Lung microvascular endothelial cell (primary cell): Measurements from ENCODE around the gene RTN4RL1. TPM values are rescaled to one million over a fixed set of nuclear protein-coding genes. Genes with fewer than 3 reads are reported as not detected.

Source experiments
- DNase-seq, 2 donors: peaks; one replicate each; pipeline versions ENCODE4 v3.0.0 to v3.0.0-alpha.2; 2010; ENCODE audit warnings: low read depth in 2 of 2
- total RNA-seq: library from RNA; depleted of rRNA; stranded (reverse); fragments of >200 nt; gene quantifications from 2 replicates; pipeline ENCODE4 v1.2.1, GENCODE V29; 2014

Gene RTN4RL1
- total RNA-seq, 1 donor from 2014 or later: 0.40 TPM

- no peak for DNase-seq
Measured at GRCh38 chr17:2059547-2060384, 34.6 kb upstream of the RTN4RL1 start.

- peak; percentile 40 to 72 for DNase-seq
Measured at GRCh38 chr17:2058586-2059546, 33.7 kb upstream of the RTN4RL1 start.

DNA sequence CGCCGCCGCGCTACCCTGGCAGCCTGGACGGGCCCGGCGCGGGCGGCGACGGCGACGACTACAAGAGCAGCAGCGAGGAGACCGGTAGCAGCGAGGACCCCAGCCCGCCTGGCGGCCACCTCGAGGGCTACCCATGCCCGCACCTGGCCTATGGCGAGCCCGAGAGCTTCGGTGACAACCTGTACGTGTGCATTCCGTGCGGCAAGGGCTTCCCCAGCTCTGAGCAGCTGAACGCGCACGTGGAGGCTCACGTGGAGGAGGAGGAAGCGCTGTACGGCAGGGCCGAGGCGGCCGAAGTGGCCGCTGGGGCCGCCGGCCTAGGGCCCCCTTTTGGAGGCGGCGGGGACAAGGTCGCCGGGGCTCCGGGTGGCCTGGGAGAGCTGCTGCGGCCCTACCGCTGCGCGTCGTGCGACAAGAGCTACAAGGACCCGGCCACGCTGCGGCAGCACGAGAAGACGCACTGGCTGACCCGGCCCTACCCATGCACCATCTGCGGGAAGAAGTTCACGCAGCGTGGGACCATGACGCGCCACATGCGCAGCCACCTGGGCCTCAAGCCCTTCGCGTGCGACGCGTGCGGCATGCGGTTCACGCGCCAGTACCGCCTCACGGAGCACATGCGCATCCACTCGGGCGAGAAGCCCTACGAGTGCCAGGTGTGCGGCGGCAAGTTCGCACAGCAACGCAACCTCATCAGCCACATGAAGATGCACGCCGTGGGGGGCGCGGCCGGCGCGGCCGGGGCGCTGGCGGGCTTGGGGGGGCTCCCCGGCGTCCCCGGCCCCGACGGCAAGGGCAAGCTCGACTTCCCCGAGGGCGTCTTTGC is 32.8 kb upstream of the RTN4RL1 start:
- peak; percentile 33 to 46 for DNase-seq

DNA sequence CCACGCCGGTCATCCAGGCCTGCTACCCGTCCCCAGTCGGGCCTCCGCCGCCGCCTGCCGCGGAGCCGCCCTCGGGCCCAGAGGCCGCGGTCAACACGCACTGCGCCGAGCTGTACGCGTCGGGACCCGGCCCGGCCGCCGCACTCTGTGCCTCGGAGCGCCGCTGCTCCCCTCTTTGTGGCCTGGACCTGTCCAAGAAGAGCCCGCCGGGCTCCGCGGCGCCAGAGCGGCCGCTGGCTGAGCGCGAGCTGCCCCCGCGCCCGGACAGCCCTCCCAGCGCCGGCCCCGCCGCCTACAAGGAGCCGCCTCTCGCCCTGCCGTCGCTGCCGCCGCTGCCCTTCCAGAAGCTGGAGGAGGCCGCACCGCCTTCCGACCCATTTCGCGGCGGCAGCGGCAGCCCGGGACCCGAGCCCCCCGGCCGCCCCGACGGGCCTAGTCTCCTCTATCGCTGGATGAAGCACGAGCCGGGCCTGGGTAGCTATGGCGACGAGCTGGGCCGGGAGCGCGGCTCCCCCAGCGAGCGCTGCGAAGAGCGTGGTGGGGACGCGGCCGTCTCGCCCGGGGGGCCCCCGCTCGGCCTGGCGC is 32.1 kb upstream of the RTN4RL1 start:
- DNase-seq: no peak

DNA sequence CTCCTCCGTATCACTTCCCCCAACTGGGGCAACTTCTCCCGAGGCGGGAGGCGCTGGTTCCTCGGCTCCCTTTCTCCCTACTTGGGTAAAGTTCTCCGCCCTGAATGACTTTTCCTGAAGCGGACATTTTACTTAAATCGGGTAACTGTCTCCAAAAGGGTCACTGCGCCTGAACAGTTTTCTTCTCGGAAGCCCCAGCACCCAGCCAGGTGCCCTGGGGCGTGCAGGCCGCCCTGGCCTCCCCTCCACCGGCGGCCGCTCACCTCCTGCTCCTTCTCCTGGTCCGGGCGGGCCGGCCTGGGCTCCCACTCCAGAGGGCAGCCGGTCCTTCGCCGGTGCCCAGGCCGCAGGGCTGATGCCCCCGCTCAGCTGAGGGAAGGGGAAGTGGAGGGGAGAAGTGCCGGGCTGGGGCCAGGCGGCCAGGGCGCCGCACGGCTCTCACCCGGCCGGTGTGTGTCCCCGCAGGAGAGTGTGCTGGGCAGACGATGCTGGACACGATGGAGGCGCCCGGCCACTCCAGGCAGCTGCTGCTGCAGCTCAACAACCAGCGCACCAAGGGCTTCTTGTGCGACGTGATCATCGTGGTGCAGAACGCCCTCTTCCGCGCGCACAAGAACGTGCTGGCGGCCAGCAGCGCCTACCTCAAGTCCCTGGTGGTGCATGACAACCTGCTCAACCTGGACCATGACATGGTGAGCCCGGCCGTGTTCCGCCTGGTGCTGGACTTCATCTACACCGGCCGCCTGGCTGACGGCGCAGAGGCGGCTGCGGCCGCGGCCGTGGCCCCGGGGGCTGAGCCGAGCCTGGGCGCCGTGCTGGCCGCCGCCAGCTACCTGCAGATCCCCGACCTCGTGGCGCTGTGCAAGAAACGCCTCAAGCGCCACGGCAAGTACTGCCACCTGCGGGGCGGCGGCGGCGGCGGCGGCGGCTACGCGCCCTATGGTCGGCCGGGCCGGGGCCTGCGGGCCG is 31.4 kb upstream of the RTN4RL1 start:
- peak; percentile 53 to 68 for DNase-seq

DNA sequence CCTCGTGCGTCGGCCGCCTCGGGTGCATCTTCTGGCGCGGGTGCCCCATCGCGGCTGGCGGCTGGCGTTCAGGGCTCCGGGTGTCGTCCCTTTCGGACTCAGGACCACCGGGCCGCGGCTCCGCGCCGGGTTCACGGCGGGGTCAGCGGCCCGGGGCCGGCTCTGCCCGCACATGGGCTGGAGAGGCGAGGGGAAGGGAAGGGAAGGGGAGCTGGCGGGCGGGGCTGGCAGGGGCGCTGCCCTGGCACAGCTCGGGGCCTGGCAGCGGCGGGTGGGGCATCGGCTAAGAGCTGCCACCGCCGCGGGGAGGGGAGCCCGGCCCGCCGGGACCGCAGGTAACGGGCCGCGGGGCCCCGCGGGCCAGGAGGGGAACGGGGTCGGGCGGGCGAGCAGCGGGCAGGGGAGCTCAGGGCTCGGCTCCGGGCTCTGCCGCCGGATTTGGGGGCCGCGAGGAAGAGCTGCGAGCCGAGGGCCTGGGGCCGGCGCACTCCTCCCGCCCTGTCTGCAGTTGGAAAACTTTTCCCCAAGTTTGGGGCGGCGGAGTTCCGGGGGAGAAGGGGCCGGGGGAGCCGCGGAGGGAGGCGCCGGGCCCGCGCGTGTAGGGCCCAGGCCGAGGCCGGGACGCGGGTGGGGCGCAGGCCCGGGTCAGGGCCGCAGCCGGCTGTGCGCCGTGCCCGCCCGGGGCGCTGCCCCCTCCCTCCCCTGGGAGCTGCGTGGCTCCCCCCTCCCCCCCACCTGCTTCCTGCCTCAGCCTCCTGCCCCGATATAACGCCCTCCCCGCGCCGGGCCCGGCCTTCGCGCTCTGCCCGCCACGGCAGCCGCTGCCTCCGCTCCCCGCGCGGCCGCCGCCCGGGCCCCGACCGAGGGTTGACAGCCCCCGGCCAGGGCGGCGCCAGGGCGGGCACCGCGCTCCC is 30.4 kb upstream of the RTN4RL1 start:
- peak; percentile 70 to 71 for DNase-seq

- DNase-seq: peak; percentile 87 to 90
Measured at GRCh38 chr17:2054512-2055291, 29.6 kb upstream of the RTN4RL1 start, which contains the start of gene HIC1. Gene HIC1 (plus strand): TSS chr17:2055103. CDS start chr17:2056691, 1,588 bp downstream.

GRCh38 chr17:2054262-2054511 is 29.1 kb upstream of the RTN4RL1 start:
- DNase-seq: no peak

DNA sequence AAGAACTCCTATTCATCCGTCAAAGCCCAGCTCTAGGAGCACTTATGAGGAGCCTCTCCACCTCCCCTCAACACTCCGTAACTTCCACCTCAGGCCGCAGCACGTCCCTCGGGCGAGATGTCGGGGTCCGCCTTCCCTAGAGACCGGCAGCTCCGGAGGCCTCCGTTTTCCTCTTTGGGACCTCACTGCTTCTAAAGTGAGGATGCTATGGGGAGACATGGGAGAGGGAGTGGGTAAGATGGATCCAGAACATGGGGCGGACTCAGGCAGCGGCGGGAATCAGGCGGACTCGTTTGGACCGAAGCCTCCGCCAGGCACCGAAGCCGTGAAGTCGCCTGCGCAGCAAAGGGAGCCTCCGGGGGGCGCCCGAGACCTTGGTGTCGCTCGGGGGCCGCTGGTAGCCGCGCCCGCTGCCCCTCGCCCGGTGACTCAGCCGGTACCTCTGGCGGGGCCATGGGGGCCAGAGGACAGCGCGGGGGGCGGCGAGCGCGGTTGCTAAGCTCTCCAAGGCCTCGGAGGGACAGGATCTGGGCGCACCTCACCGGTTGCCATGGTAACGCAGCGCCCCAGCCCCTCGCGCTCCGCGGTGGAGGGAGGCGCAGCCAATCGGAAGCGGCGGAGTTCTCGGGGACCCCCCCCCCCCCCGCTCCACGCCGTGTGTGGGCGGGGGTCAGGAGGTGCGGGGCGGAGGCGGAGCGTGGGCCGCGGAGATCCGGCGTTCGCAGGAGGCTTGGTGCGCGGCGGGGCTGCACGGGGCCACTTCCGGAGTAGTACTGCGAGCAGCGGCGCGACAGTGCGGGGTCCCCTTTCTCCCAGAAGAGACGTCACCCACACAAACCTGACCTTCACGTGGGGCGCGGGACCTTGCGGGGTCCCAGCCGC is 28.5 kb upstream of the RTN4RL1 start:
- DNase-seq: peak; percentile 84 to 89

- DNase-seq: no peak
Measured at GRCh38 chr17:2051933-2052559, 26.9 kb upstream of the RTN4RL1 start.

DNA sequence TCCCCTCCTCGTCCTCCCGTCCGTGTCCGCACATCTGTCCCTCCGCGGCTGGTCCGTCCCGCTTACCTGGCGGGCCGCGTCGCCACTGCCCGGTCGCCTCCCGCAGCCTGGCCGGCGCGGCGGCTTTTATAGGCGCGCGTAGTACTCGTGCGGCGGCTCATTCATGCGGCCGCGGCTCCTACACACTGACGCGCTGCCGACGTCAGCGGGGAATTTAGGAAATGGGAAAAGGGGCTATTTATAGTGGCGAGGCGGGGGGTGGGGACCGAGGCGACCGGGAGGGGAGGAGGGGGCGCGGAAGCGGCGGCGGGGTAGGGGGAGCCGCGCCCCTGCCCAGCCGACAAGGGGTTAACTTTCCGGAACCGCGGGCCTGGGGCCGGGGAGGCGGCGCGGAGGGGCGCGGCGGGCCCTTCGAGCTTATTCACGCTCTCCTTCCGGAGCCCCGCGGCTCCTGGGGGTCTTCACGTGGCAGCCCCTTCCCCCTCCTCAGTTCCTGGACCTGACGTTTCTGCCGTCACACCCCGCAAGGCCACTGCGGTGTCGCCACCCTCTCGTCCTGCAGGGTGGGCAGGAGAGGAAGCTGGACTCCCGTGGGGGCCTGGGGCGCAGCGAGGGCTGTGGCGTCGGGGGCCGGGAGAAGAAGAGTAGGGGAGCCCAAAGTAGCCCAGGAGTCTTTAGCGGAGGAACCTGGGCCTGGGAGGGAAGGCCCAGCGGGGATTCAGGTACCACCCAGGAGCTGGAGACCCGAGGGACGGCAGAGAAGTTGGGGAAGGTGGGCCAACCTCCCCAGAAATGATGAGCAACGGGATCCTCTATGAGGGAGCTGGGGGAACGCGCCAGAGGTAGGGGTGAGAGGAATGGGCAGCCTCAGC is 26.2 kb upstream of the RTN4RL1 start:
- DNase-seq: peak; percentile 54 to 73

GRCh38 chr17:2050300-2051060 is 25.3 kb upstream of the RTN4RL1 start:
- DNase-seq: peak; percentile 70 to 85

DNA sequence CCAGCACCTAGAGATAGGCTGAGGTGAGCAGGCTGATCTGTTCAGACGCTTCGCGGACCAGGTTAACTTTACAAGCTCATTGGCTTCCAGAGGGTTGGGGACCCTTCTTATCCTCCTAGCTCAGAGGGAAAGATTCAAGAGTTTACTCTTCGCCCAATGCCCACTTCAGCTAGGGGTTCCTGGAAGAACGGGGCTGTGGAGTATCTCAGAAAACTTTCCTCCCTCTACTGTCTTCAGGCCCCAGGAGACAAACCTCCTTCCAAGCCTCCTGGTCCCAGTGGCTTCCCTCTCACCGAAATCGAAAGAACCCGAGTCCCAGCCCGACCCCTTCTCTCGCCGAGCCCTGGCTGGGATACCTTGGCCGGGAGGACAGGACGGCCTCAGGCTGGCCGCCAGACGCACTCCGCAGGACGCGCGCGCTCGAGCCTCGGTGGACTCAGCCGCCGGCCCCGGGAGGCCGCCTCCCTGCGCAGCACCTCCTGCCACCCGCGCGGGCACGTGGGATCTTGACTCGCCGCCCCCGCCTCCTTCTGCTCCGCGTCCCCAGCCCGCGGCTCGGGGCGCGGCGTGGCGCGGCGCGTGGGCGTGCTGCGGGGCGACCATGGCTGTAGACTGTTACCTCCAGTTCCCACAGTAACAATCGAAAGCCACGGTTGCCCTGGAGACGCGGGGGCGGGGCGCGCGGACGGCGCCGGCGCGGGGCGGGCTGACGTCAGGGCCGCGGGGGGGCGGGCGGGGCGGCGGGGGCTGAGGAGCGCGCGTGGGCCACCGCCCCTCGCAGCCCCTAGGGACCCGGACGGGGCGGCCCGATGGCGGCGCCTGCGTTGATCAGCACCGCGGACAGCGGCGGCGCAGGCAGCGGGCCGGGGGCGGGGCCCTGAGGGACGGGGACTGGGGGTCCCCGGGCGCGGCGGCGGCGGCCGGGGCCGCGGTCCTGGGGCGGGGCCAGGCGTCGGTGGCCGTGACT is 24.5 kb upstream of the RTN4RL1 start:
- DNase-seq: peak; percentile 82 to 90

- DNase-seq: no peak
Measured at GRCh38 chr17:2048805-2049204, 23.7 kb upstream of the RTN4RL1 start.
